CD14-positive monocyte (primary cell): Measurements from ENCODE around the gene FBXL16. TPM values are rescaled to one million over a fixed set of nuclear protein-coding genes. Genes with fewer than 3 reads are reported as not detected.

Source experiments
- DNase-seq, 3 donors: peaks; one replicate each; pipeline ENCODE4 v3.0.0-alpha.2; 2011 to 2022
- H2AFZ ChIP-seq: 2 replicates; pipeline ENCODE4 v1.6.0; 2012; ENCODE audit warnings: mild to moderate bottlenecking, low read depth, low read length, inconsistent platforms; ENCODE audit not compliant: insufficient read depth, poor library complexity, severe bottlenecking
- H3K27ac ChIP-seq, 2 donors: 1 replicate in 1 of 2; 2 replicates in 1 of 2; pipeline ENCODE4 v1.5.1; 2012 to 2013; ENCODE audit warnings: low read length in 2 of 2, control low read depth in 1 of 2, inconsistent platforms in 1 of 2, low read depth in 1 of 2, mild to moderate bottlenecking in 1 of 2
- H3K27me3 ChIP-seq, 2 donors: one replicate each; pipeline versions ENCODE4 v1.6.0 to v1.6.1; 2011 to 2013; ENCODE audit warnings: low read length in 2 of 2; ENCODE audit not compliant: control insufficient read depth in 2 of 2, insufficient read depth in 2 of 2
- H3K36me3 ChIP-seq, 2 donors: replicated peaks in 1 of 2; 1 replicate in 1 of 2; 2 replicates in 1 of 2; pipeline versions ENCODE4 v1.5.1 to v1.6.1; 2012 to 2013; ENCODE audit warnings: low read length in 2 of 2, control low read depth in 1 of 2, inconsistent platforms in 1 of 2, mild to moderate bottlenecking in 1 of 2; ENCODE audit not compliant: insufficient read depth in 2 of 2, control insufficient read depth in 1 of 2
- H3K4me1 ChIP-seq, 2 donors: 1 replicate in 1 of 2; 2 replicates in 1 of 2; pipeline versions ENCODE4 v1.5.1 to v1.6.1; 2012 to 2013; ENCODE audit warnings: low read length in 2 of 2, control low read depth in 1 of 2, inconsistent platforms in 1 of 2, mild to moderate bottlenecking in 1 of 2, moderate library complexity in 1 of 2; ENCODE audit not compliant: insufficient read depth in 2 of 2, control insufficient read depth in 1 of 2
- H3K4me2 ChIP-seq: replicated peaks from 2 replicates; pipeline ENCODE3; 2012; ENCODE audit warnings: low read length, moderate library complexity, mild to moderate bottlenecking; ENCODE audit not compliant: poor library complexity, severe bottlenecking; ENCODE audit errors: extremely low read depth
- H3K4me3 ChIP-seq, 3 experiments: fragments of 200-600 bp in 1 of 3; sonication (generic) in 1 of 3; replicated peaks in 1 of 3; 1 replicate in 2 of 3; 2 replicates in 1 of 3; pipeline ENCODE4 v1.5.1; 2011 to 2013; ENCODE audit warnings: low read length in 3 of 3, mild to moderate bottlenecking in 3 of 3, control low read depth in 2 of 3, low read depth in 2 of 3, inconsistent platforms in 1 of 3, moderate library complexity in 1 of 3
- H3K79me2 ChIP-seq: 2 replicates; pipeline ENCODE4 v1.6.0; 2012; ENCODE audit warnings: mild to moderate bottlenecking, control low read depth, inconsistent platforms, low read length, moderate library complexity; ENCODE audit not compliant: insufficient read depth
- H3K9ac ChIP-seq: 2 replicates; pipeline ENCODE4 v1.6.0; 2017; ENCODE audit warnings: low read length, mild to moderate bottlenecking; ENCODE audit not compliant: insufficient read depth, poor library complexity, severe bottlenecking
- H3K9me3 ChIP-seq, 2 donors: replicated peaks in 1 of 2; 1 replicate in 1 of 2; 2 replicates in 1 of 2; pipeline versions ENCODE4 v1.5.1 to v1.6.1; 2012 to 2013; ENCODE audit warnings: low read length in 2 of 2, control low read depth in 1 of 2; ENCODE audit not compliant: control insufficient read depth in 1 of 2, insufficient read depth in 1 of 2
- H4K20me1 ChIP-seq: 2 replicates; pipeline ENCODE4 v1.6.0; 2012; ENCODE audit warnings: mild to moderate bottlenecking, low read length, control low read depth, moderate library complexity; ENCODE audit not compliant: insufficient read depth
- H3K27ac Mint-ChIP-seq, 7 donors: one replicate each; pipeline ENCODE4 v1.8.0; 2020; ENCODE audit warnings: mild to moderate bottlenecking in 7 of 7, mixed read lengths in 7 of 7, moderate library complexity in 6 of 7, inconsistent platforms in 2 of 7
- H3K27me3 Mint-ChIP-seq, 3 donors: one replicate each; pipeline ENCODE4 v1.8.0; 2021 to 2022; ENCODE audit warnings: low read depth in 3 of 3, mild to moderate bottlenecking in 3 of 3, mixed read lengths in 3 of 3, moderate library complexity in 3 of 3, inconsistent platforms in 1 of 3
- H3K36me3 Mint-ChIP-seq, 2 donors: one replicate each; pipeline ENCODE4 v1.8.0; 2020; ENCODE audit warnings: mixed read lengths in 2 of 2, inconsistent platforms in 1 of 2, mild to moderate bottlenecking in 1 of 2
- H3K4me1 Mint-ChIP-seq: one replicate; pipeline ENCODE4 v1.8.0; 2020; ENCODE audit warnings: mild to moderate bottlenecking, mixed read lengths
- H3K4me3 Mint-ChIP-seq, 2 donors: one replicate each; pipeline ENCODE4 v1.8.0; 2020; ENCODE audit warnings: mild to moderate bottlenecking in 2 of 2, mixed read lengths in 2 of 2, moderate library complexity in 1 of 2
- H3K9me3 Mint-ChIP-seq, 7 donors: one replicate each; pipeline ENCODE4 v1.8.0; 2020 to 2022; ENCODE audit warnings: mixed read lengths in 7 of 7, mild to moderate bottlenecking in 6 of 7, moderate library complexity in 6 of 7, inconsistent platforms in 2 of 7
- WGBS: methylation state at CpG from one replicate; pipeline ENCODE4 v1.1.5; 2013; ENCODE audit warnings: missing lambda C conversion rate; ENCODE audit not compliant: insufficient coverage; 5-methylcytosine and 5-hydroxymethylcytosine counted together
- intact Hi-C, 2 donors: fragments of 100-400 bp; cut with micrococcal nuclease; formaldehyde crosslinking; loops; one replicate each; pipeline versions ENCODE4 v1.15.0 to v1.15.1; 2023
- polyA plus RNA-seq, 3 donors: library from polyadenylated mRNA; depleted of rRNA in 1 of 3; unstranded in 2 of 3; stranded (reverse) in 1 of 3; fragments of 300-500 nt in 2 of 3; fragments of >200 nt in 1 of 3; fragmentation: Illumina TruSeq in 2 of 3; gene quantifications; 1 replicate in 2 of 3; 2 replicates in 1 of 3; pipeline ENCODE4 v1.2.3, GENCODE V29; 2012 to 2021
- TF ChIP-seq, protein P1 (sequence below): fragments of 200-600 bp; IDR thresholded peaks from one replicate; pipeline ENCODE4 v1.8.0; 2022; ENCODE audit warnings: antibody characterized with exemption, mild to moderate bottlenecking

The FBXL16 gene
- polyA plus RNA-seq, 3 donors, result 0.28 to 1.0 (median 0.49) TPM

- no peak overlapping the region for H3K4me3 ChIP-seq
- peaks cover 16 to 29% of the 10 kb centered on the region in 2 donors for H3K4me1 ChIP-seq
- H3K4me1 Mint-ChIP-seq, result peaks cover 14% of the 10 kb centered on the region
- no peak overlapping the region for H3K4me2 ChIP-seq
- H3K79me2 ChIP-seq, result no peaks in the 10 kb centered on the region
- peaks cover 0 to 3% (median 2%) of the 10 kb centered on the region in 3 donors for H3K27me3 Mint-ChIP-seq
- peaks cover 0 to 9% of the 10 kb centered on the region in 2 donors for H3K36me3 Mint-ChIP-seq
- H3K9ac ChIP-seq, result no peak overlapping the region
- H4K20me1 ChIP-seq, result peaks cover 6% of the 10 kb centered on the region
- TF ChIP-seq, protein P1, sequence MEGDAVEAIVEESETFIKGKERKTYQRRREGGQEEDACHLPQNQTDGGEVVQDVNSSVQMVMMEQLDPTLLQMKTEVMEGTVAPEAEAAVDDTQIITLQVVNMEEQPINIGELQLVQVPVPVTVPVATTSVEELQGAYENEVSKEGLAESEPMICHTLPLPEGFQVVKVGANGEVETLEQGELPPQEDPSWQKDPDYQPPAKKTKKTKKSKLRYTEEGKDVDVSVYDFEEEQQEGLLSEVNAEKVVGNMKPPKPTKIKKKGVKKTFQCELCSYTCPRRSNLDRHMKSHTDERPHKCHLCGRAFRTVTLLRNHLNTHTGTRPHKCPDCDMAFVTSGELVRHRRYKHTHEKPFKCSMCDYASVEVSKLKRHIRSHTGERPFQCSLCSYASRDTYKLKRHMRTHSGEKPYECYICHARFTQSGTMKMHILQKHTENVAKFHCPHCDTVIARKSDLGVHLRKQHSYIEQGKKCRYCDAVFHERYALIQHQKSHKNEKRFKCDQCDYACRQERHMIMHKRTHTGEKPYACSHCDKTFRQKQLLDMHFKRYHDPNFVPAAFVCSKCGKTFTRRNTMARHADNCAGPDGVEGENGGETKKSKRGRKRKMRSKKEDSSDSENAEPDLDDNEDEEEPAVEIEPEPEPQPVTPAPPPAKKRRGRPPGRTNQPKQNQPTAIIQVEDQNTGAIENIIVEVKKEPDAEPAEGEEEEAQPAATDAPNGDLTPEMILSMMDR, result no peak
- H3K4me3 Mint-ChIP-seq, result no peak overlapping the region
- DNase-seq, result no peak
- H2AFZ ChIP-seq, result no peak overlapping the region
- intact Hi-C loops, result loop anchor here in 1 of 2 donors (5.0 kb wide), 1 partner anchor 70 kb away; no protein-coding TSS in a partner anchor
- H3K27ac Mint-ChIP-seq, result peak overlapping the region in 1 of 7 donors; percentile 57
- whole genome bisulfite sequencing, result 93% methylated on average over 27 of the region's 28 CpGs
- no peaks in the 10 kb centered on the region for H3K9me3 ChIP-seq
- no peaks in the 10 kb centered on the region for H3K27me3 ChIP-seq
- no peaks in the 10 kb centered on the region for H3K9me3 Mint-ChIP-seq
- H3K27ac ChIP-seq, result no peak overlapping the region
- H3K36me3 ChIP-seq, result no peaks in the 10 kb centered on the region
These were observed 52.9 kb downstream of the FBXL16 start for GRCh38 chr16:652454-653305.

- Histone ChIP-seq H3K4me1 (peaks cover 18 to 33% of the 10 kb centered on the region in 2 donors), H3K4me2 (no peak overlapping the region), H3K9me3 (no peaks in the 10 kb centered on the region), H3K27me3 (no peaks in the 10 kb centered on the region), H3K36me3 (no peaks in the 10 kb centered on the region), H3K79me2 (peaks cover 2% of the 10 kb centered on the region), H3K9ac (no peak overlapping the region), H3K4me3 (no peak overlapping the region), H2AFZ (no peak overlapping the region), H4K20me1 (peaks cover 14% of the 10 kb centered on the region), H3K27ac (no peak overlapping the region)
- no peaks in the 10 kb centered on the region for H3K9me3 Mint-ChIP-seq
- DNase-seq, result no peak
- 92% methylated on average over 21 of the region's 22 CpGs for WGBS
- TF ChIP-seq, protein P1, result no peak
- intact Hi-C loops, result loop anchor here in 1 of 2 donors (5.0 kb wide), 1 partner anchor 70 kb away; no protein-coding TSS in a partner anchor
- peaks cover 0 to 15% of the 10 kb centered on the region in 2 donors for H3K36me3 Mint-ChIP-seq
- no peak overlapping the region for H3K27ac Mint-ChIP-seq
- peaks cover 0 to 3% (median 2%) of the 10 kb centered on the region in 3 donors for H3K27me3 Mint-ChIP-seq
- H3K4me1 Mint-ChIP-seq, result peaks cover 19% of the 10 kb centered on the region
- H3K4me3 Mint-ChIP-seq, result no peak overlapping the region
These were observed 53.8 kb downstream of the FBXL16 start for GRCh38 chr16:651844-652243.
